ENCODE data around the gene CTU2. TPM values are rescaled to one million over a fixed set of nuclear protein-coding genes. Genes with fewer than 3 reads are reported as not detected.
A peak's percentile ranks its signal among the peaks of the same experiment; 100 is the strongest.

Gene CTU2
- total and polyA plus RNA-seq, 2 of the 4 experiments (the other 2 are of a cell fraction), result 12.9 to 18.4 TPM

GRCh38 chr16:88762941-88763340, 56.6 kb downstream of the CTU2 start:
- Histone ChIP-seq H3K18ac (ENCODE audit: low read depth, low read length) (no peak overlapping the region), H3K9me3 (ENCODE audit: control insufficient read depth, insufficient read depth, low read length) (no peaks in the 10 kb centered on the region), H3K56ac (ENCODE audit: extremely low read depth, insufficient read depth, low read length) (no peak overlapping the region), H3K4me1 (ENCODE audit: control insufficient read depth, insufficient read depth, low read length) (peaks cover 36% of the 10 kb centered on the region), H3K27me3 (ENCODE audit: control insufficient read depth, insufficient read depth, low read length) (no peaks in the 10 kb centered on the region), H3K9ac (ENCODE audit: low read depth, low read length) (no peak overlapping the region), H2BK15ac (ENCODE audit: low read depth, low read length) (no peak overlapping the region), H3K4me2 (ENCODE audit: low read depth, low read length) (no peak overlapping the region), H3K36me3 (ENCODE audit: control insufficient read depth, insufficient read depth, low read length) (peaks cover 8% of the 10 kb centered on the region), H4K20me1 (ENCODE audit: insufficient read depth, low read length) (peaks cover 100% of the 10 kb centered on the region), H3K23ac (ENCODE audit: low read depth, low read length) (0 out of 2 replicates have a peak overlapping the region, but pooled peaks have one; percentile 69), H2AK5ac (ENCODE audit: low read depth, low read length) (no peak overlapping the region), H3K9me1 (ENCODE audit: insufficient read depth, low read length) (peaks cover 36% of the 10 kb centered on the region), H2AK9ac (replicated peaks; ENCODE audit: low read depth, low read length, poor library complexity) (peak overlapping the region; percentile 20), H2AFZ (replicated peaks; ENCODE audit: low read length, poor library complexity) (no peak overlapping the region), H2BK5ac (ENCODE audit: low read depth, low read length, poor library complexity, severe bottlenecking) (no peak overlapping the region), H3K27ac (ENCODE audit: insufficient read depth, low read length) (no peak overlapping the region), H3K14ac (replicated peaks; ENCODE audit: low read depth, low read length) (no peak overlapping the region), H2BK20ac (ENCODE audit: low read depth, low read length) (no peak overlapping the region), H4K5ac (ENCODE audit: low read depth, low read length) (no peak overlapping the region), H2BK120ac (ENCODE audit: low read depth, low read length) (no peak overlapping the region), H3K79me1 (ENCODE audit: low read depth in 1 of 2, low read length in 2 of 2) (peaks cover 18 to 97% of the 10 kb centered on the region in 2 experiments; a peak in 3 of 4 replicates), H3K4ac (ENCODE audit: low read depth, low read length) (no peak overlapping the region), H4K91ac (ENCODE audit: insufficient read depth, low read depth, low read length) (no peak overlapping the region), H4K8ac (ENCODE audit: low read depth in 2 of 2, low read length in 2 of 2) (no peak overlapping the region), H3K4me3 (ENCODE audit: insufficient read depth, low read depth, low read length) (no peak overlapping the region)
- TF ChIP-seq RCOR1 (IDR thresholded peaks at IDR 0.05; ENCODE audit: insufficient replicate concordance, low read length) (no peak), FOS (IDR thresholded peaks at IDR 0.05; ENCODE audit: low read depth, low read length) (no peak), RFX5 (IDR thresholded peaks at IDR 0.05; ENCODE audit: low read depth, low read length) (no peak), MAFK (IDR thresholded peaks at IDR 0.05; ENCODE audit: low read depth, low read length) (no peak)
- ChIA-PET CTCF (interaction anchor here (1.0 kb wide), 1 partner anchor 26 kb away, joined by 3 read pairs; no protein-coding TSS in a partner anchor), POLR2A (ENCODE audit: unreplicated experiment) (no interaction called here)
- no TSS peak for BruUV-seq (replicated peaks)
- DNase-seq (no peak), ATAC-seq (ENCODE audit: low read depth) (no peak)
- in situ Hi-C loops (cut with MboI; ENCODE audit: low sequenced_read_pairs) (no loop called here), intact Hi-C loops (cut with micrococcal nuclease) (no loop called here), dilution Hi-C loops (cut with HindIII; ENCODE audit: low sequenced_read_pairs, unreplicated experiment) (no loop called here)
- WGBS, 2 experiments (ENCODE audit: extremely low coverage in 2 of 2, insufficient read length in 1 of 2), result 90% methylated on average over 5 of the region's 10 CpGs; no CpG with 5 or more reads in 1 of the 2 experiments

Measured in IMR-90 (cell line).